Fibroblast of mammary gland (primary cell): Measurements from ENCODE around the gene MAPRE2.

ENCODE experiments used
- DNase-seq: peaks from one replicate; pipeline ENCODE4 v3.0.0-alpha.2; 2010; ENCODE audit warnings: low read depth
- H3K4me3 ChIP-seq: 2 replicates; pipeline ENCODE4 v1.5.1; 2011; ENCODE audit warnings: low read depth, mild to moderate bottlenecking, low read length, moderate library complexity; ENCODE audit not compliant: control insufficient read depth
- TF ChIP-seq, protein P1 (sequence below): conservative IDR thresholded peaks from 2 replicates; pipeline ENCODE4 v1.5.1; 2011; ENCODE audit warnings: low read depth, low read length, inconsistent platforms; ENCODE audit not compliant: control insufficient read depth, insufficient read depth

The MAPRE2 gene

DNA sequence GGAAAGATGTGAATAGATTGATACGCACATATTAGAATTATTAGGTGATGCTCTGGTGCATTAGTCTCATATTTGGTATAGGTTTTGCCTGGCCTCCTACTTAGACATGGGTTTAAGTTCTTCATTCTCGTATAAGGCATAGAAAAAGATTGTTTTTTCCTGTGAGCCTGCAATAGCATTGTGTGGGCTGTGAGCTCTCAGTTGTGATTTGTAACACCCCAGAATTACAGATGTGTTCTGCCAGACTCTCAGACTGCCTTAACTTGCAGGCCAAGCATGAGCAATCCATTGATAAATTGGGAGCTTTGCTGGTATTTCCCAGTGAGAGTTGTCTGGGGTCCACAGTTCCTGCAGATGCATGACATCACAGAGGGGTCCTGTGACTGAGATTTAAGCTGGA lies 95.7 kb downstream of the MAPRE2 start:
- H3K4me3 ChIP-seq: no peak overlapping the region
- no peak for DNase-seq
- TF ChIP-seq, protein P1, sequence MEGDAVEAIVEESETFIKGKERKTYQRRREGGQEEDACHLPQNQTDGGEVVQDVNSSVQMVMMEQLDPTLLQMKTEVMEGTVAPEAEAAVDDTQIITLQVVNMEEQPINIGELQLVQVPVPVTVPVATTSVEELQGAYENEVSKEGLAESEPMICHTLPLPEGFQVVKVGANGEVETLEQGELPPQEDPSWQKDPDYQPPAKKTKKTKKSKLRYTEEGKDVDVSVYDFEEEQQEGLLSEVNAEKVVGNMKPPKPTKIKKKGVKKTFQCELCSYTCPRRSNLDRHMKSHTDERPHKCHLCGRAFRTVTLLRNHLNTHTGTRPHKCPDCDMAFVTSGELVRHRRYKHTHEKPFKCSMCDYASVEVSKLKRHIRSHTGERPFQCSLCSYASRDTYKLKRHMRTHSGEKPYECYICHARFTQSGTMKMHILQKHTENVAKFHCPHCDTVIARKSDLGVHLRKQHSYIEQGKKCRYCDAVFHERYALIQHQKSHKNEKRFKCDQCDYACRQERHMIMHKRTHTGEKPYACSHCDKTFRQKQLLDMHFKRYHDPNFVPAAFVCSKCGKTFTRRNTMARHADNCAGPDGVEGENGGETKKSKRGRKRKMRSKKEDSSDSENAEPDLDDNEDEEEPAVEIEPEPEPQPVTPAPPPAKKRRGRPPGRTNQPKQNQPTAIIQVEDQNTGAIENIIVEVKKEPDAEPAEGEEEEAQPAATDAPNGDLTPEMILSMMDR: no peak

DNA sequence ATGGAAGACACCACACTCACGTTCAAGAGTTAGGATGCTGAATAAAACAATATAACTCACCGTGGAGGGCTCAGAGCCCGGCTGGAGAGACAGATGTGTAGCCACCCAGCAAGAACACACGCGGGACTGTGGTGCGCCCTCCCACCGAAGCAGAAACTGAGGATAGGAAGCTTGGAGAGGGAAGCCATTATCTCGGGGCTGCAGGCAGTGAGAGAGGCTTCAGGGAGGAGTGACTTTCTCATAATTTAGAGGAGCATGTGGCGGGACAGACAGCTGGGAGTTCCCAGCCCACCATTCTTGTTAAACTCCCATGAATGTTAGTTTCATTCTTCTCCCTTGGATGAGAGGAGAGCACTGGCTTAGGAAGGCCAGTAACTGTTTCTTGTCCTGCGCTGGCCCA lies 96.4 kb downstream of the MAPRE2 start:
- TF ChIP-seq, protein P1: no peak
- DNase-seq: no peak
- H3K4me3 ChIP-seq: no peak overlapping the region

DNA sequence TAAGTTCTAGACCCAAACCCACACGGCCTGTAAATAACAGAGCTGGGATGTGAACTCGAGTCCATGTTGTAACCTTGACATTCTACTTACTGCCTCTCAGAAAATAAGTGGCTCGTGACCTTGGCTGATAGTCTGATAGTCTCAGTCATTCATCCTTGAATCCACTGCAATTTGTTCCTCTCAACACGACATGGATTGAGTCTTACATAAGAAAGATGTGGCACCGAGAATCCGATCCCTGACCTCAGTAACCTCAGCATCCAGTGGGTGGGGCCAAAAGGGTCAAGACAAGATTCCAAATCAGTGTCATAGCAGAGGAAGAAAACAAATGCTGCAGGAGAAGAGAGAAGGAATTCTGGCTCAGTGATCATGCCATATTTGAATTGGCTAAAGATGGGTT lies 97.6 kb downstream of the MAPRE2 start:
- no peak for DNase-seq
- H3K4me3 ChIP-seq: no peak overlapping the region
- TF ChIP-seq, protein P1: no peak

DNA sequence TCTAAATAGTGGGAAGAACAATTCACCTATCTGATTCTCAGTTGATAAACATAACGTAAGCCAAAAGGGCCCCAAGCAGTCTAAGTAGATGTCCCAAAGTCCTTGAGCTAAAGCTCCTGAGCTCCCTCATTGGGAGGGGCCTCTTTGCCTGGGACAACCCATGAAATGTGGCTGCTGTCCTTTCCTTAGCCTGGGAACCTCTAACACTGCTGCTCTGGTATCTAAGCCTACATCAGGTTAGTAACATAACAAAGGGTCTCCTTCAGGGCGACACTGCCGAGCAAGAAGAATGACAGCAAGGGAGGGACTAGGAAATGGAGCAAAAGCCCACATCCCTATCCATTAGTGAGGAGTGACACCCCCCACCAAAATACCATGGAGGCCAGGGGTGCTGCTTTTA lies 98.3 kb downstream of the MAPRE2 start:
- TF ChIP-seq, protein P1: no peak
- H3K4me3 ChIP-seq: no peak overlapping the region
- DNase-seq: no peak

DNA sequence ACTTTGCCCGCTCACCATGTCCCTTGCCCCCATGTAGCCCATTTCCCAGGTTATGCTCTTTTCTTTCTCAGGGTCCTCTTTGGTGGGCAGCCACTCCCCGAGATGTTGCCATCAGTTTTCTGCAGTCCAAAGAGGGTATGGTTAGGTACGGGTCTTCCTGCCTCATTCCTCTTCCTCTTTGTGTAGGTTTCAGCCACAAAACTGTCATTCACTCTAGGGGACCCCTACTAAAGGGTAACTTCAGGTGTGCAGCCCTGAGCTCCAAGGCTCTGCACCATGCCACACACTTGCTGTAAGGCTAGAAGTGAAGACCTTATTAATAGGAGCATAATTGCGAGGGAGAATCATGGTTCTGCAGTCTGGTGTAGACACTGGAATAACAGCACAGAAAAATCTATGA lies 99.9 kb downstream of the MAPRE2 start:
- TF ChIP-seq, protein P1: no peak

DNA sequence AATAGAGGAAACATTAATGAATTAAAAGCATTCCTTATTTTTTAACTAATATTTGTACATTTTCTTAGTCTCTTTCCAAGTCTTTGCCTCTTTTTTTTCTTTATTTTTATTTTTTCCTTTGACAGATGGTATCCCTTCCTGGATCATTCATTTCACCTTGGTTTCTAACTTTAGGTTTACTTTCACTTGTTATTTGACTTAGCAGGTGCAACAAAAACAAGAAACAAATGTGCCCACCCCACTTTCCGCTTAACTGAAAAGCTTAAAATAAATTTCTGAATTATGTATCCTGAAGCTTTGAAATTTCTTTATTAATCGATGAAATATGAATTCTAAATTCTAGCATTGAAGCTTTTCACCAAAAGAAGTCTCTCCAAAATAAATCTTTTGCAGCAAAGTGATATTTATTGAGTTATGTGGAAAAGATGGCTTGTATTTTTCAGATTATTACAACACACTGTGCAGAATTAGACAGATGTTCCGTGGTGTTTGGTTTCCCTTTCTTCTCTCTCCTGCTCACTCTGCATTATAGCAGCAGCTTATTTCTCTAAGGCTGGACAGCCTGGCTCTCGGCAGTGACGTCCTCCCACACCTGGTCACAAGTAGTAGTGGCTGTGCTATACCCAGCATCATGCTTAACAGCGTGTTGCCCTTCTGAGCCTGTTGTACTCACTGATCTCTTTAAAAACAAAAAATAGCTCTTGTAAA lies 100.5 kb downstream of the MAPRE2 start:
- DNase-seq: no peak
- no peak overlapping the region for H3K4me3 ChIP-seq
- TF ChIP-seq, protein P1: no peak

More for the DNA sequence above, 99.9 kb downstream of the MAPRE2 start:
- H3K4me3 ChIP-seq: no peak overlapping the region
- DNase-seq: no peak

DNA sequence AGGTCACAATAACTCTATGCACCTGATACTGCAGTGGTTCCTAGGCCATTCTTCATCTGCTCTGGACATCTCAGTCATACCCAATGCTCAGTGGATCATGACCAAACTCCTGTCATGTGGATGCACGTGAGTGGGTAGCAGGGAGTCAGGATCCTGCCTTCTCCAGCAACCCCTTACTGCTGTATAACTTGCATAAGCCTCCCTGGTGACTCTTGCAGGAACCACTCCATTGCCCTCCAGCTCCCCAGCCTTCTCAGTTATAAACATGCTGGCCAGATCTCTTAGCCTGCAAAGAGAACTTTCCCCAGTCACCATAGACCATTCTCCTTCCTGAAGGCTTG lies 101.0 kb downstream of the MAPRE2 start:
- TF ChIP-seq, protein P1: no peak
- DNase-seq: no peak
- no peak overlapping the region for H3K4me3 ChIP-seq
